Astrocyte of the cerebellum (primary cell): Measurements from ENCODE around the gene NINJ2.
"Not testable (repeated sequence)": the region's sequence is repeated elsewhere in the genome, so short reads cannot be mapped to it uniquely, and the experiment has no call there.

ENCODE experiments used
- DNase-seq: peaks from one replicate; pipeline ENCODE4 v3.0.0-alpha.2; 2011; ENCODE audit warnings: low read depth
- H3K4me3 ChIP-seq: 2 replicates; pipeline ENCODE4 v1.5.1; 2011; ENCODE audit warnings: mild to moderate bottlenecking, low read depth, low read length, moderate library complexity
- CTCF ChIP-seq: IDR thresholded peaks from 2 replicates; pipeline ENCODE4 v1.5.1; 2012; ENCODE audit warnings: low read length, low read depth, moderate library complexity, mild to moderate bottlenecking; ENCODE audit errors: missing control alignments
- in situ Hi-C: cut with HindIII; loops from 2 replicates; pipeline ENCODE4 v1.10.0; 2017; ENCODE audit warnings: low sequenced_read_pairs

The NINJ2 gene

GRCh38 chr12:633731-634130 is 29.5 kb downstream of the NINJ2 start:
- no peak for DNase-seq
- H3K4me3 ChIP-seq = no peak overlapping the region
- no peak for TF ChIP-seq CTCF
- in situ Hi-C loops = no loop called here

- in situ Hi-C loops = no loop called here
- peak; percentile 97 for DNase-seq
- H3K4me3 ChIP-seq = no peak overlapping the region
- TF ChIP-seq CTCF = no peak
Observed at GRCh38 chr12:632102-632696, 31.0 kb downstream of the NINJ2 start.

GRCh38 chr12:630656-631632 is 32.3 kb downstream of the NINJ2 start:
- DNase-seq = no peak
- no peak overlapping the region for H3K4me3 ChIP-seq
- TF ChIP-seq CTCF = no peak
- in situ Hi-C loops = no loop called here

- DNase-seq, H3K4me3 ChIP-seq: not testable (repeated sequence)
- in situ Hi-C loops = loop anchor here (5.0 kb wide), 1 partner anchor 49 kb away; no protein-coding TSS in a partner anchor
Observed at GRCh38 chr12:628742-629078, 34.5 kb downstream of the NINJ2 start.

GRCh38 chr12:627863-628741 is 35.1 kb downstream of the NINJ2 start:
- in situ Hi-C loops = loop anchor here (5.0 kb wide), 1 partner anchor 49 kb away; no protein-coding TSS in a partner anchor
- TF ChIP-seq CTCF = no peak
- no peak overlapping the region for H3K4me3 ChIP-seq
- no peak for DNase-seq

GRCh38 chr12:627285-627684 is 36.0 kb downstream of the NINJ2 start:
- in situ Hi-C loops = loop anchor here (5.0 kb wide), 1 partner anchor 50 kb away; no protein-coding TSS in a partner anchor
- no peak for TF ChIP-seq CTCF
- H3K4me3 ChIP-seq = no peak overlapping the region
- DNase-seq = no peak
